Measurements from ENCODE around the gene ABHD6.

- TF ChIP-seq EZH2 (IDR thresholded peaks at IDR 0.05) (no peak), CTCF (IDR thresholded peaks at IDR 0.05 in 2 of 3, conservative IDR thresholded peaks at IDR 0.05 in 1 of 3; ENCODE audit: borderline replicate concordance in 1 of 3, insufficient read depth in 1 of 3, low read depth in 2 of 3, low read length in 2 of 3) (no peak), POLR2A (IDR thresholded peaks at IDR 0.05; ENCODE audit: borderline replicate concordance, extremely low read depth, insufficient read depth, insufficient read length) (no peak), TCF7L2 (IDR thresholded peaks at IDR 0.05; ENCODE audit: borderline replicate concordance, extremely low read depth, insufficient read depth, insufficient read length) (no peak), CEBPB (IDR thresholded peaks at IDR 0.05; ENCODE audit: low read depth) (no peak), MAX (IDR thresholded peaks at IDR 0.05) (no peak), ZBTB33 (IDR thresholded peaks at IDR 0.05; ENCODE audit: extremely low read depth, insufficient replicate concordance, low read length) (no peak), POLR2AphosphoS5 (IDR thresholded peaks at IDR 0.05; ENCODE audit: low read depth, low read length) (no peak), ZNF274 (IDR thresholded peaks at IDR 0.05; ENCODE audit: low read depth, low read length) (no peak), JUND (IDR thresholded peaks at IDR 0.05) (no peak), RAD21 (IDR thresholded peaks at IDR 0.05; ENCODE audit: low read depth) (no peak), REST (IDR thresholded peaks at IDR 0.05; ENCODE audit: low read depth) (no peak)
Measured at GRCh38 chr3:58337190-58337589, 99.6 kb downstream of the ABHD6 start.
